Pulmonary artery endothelial cell (primary cell): ENCODE results near the gene UBE2I. TPM values are rescaled to one million over a fixed set of nuclear protein-coding genes. Genes with fewer than 3 reads are reported as not detected.
"Not testable (repeated sequence)": the region's sequence is repeated elsewhere in the genome, so short reads cannot be mapped to it uniquely, and the experiment has no call there.

Source experiments
- DNase-seq: peaks from one replicate; pipeline ENCODE4 v3.0.0-alpha.2; 2011; ENCODE audit warnings: low read depth, low spot score
- total RNA-seq: library from RNA; depleted of rRNA; stranded (reverse); fragments of >200 nt; gene quantifications from 2 replicates; pipeline ENCODE4 v1.2.3, GENCODE V29; 2014

The UBE2I gene
- total RNA-seq, 1 donor from 2014 or later: 59.1 TPM

- DNase-seq: not testable (repeated sequence)
Observed at GRCh38 chr16:1328136-1328535, 18.7 kb downstream of the UBE2I start.

DNA sequence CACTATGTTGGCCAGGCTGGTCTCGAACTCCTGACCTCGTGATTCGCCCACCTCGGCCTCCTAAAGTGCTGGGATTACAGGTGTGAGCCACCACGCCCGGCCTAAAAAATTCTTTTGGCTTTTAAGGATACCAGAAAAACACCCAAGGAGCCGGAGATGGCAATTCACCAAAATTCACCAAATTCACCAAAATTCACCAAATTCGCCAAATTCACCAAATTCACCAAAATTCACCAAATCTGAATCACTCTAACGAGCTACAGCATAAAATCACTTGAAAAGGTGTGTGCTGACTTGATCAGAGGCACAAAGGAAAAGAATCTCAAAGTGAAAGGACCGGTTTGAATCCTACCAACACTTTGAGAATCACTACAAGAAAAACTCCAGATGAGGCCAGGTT, 19.5 kb downstream of the UBE2I start:
- not testable (repeated sequence) for DNase-seq

DNA sequence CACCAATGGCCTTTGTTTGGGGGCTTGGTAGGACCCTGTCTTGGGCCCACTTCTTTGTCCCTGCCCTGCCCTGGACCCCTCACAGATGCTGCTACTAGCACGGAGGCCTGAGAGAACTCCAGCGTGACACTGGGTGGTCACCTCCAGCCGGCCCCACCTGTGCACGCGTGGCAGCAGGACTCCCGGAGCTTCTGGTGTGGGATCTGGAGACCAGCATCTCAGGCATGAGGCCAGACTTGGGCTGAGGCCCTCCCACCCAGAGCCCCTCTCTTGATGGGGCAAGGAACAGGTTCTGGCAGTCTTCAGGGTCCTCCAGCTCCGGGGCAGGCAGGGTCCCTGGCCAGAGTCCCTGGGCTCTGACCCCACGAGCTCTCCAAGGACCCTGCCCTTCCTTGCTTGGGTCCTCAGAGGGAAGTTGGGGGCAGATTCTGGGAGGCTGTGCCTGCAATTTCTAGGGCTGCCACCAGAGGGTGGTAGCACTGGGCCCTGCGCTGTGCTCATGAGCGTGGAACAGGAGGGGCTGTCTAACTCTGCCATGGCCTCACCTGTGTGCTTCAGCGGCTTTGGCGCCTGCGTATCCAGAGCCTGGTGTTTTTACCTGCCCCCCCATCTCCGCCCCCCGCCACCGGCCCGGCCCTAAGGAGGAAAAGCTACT, 21.0 kb downstream of the UBE2I start:
- DNase-seq: no peak

- DNase-seq: no peak
Observed at GRCh38 chr16:1330931-1331711, 21.7 kb downstream of the UBE2I start.

DNA sequence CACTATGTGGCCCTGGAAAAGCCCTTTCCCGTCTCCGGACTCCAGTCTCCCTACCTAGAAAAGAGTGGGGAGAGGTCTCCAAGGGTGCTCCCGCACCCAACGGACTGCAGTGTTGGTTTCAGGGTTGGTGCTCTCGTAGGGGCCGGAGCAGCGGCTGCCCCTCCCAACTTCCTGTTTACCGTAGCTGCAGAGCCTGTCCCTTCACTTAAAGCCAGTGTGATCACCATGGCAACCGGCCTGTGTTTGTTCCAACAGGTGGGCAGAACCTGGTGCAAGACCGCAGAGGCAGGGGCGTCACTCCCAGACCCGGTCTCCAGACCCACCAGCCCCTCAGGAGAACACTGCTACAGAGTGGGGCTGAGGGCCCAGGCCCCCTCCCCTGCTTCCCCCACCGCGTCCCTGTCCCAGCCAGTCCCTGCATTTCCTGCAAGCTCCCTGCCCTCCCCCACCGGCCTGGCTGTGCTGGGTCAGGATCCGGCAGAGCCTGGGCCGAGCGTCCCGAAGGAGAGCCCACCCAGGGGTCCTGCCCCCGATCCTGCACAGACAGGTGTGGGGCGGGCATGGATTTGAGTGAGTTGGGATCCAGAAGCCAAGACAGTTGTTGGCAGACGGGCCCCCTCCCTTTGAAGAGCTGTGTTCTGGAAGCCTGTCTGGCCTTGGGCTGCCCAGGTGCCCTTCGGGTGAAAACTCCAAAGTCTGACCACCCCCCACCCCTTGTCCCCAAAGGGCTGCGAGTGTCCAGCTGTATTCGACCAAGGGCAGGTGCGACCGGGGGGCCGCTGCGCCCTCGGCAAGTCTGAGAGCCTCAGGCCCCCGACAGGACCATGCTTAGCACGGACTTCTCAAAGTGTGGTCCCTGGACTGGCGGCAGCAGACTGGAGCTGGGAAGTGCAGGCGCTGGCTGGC, 22.5 kb downstream of the UBE2I start:
- DNase-seq: no peak

GRCh38 chr16:1332618-1333148, 23.2 kb downstream of the UBE2I start:
- no peak for DNase-seq

GRCh38 chr16:1333149-1333812, 23.8 kb downstream of the UBE2I start, which contains the start of gene BAIAP3:
BAIAP3 (plus strand) TSS chr16:1333645; CDS start chr16:1338550, 4,905 bp downstream.
- DNase-seq: no peak

- DNase-seq: no peak
Observed at GRCh38 chr16:1333854-1334700, 24.6 kb downstream of the UBE2I start.

DNA sequence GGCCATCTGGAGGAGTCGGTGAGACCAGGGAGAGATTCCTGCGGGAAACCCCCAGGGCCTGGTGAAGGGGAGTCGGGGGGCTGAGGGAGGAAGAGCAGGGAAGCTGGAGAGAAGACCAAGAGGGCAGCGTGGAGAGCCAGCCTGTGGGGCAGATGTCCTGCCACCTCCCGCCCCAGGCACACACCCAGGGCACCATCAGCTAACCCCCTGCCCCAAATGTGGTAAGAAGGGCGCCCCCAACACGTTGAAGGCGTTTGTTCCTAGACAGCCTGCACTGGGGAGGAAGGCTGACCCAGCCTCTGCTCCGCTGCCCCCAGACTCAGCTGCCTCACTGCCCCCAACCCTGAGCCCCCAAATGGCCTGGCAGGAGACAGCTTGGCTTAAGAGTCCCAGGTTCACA, 25.3 kb downstream of the UBE2I start:
- DNase-seq: no peak

DNA sequence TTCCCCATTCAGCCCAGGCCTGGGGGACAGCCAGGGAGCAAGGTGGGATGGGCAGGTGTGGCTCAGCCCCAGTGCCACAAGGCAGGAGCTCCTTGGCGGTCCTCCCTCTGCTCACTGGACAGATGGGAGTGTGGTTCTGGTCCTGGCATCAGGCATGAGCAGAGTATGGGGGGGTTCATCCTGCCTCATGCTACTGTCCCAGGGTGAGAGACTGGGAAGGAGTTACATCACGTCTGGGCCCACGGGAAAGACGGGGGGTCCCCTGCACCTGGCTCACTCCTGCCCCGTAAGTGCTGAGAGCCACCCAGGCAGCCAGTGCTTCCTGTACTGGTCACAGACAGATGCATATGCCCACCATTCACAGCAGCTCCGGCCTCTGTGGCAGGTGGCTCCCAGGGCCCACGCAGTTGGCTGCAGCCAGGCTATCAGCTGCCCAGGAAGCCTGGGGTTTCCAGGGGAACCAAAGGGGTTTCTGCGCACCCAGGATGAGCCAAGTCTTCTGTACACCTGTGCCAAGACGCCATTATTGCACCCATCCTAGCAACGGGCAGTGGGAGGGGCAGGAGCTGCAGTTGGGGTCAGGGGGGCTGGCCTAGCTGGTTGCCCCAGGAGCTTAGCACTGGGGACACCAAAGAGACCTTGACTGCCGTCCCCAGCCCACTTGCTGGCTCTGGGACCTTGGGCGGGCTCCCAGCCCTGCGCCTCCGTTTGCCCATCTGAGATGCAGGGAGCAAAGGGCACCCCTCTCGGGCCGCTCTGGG, 26.0 kb downstream of the UBE2I start:
- no peak for DNase-seq

DNA sequence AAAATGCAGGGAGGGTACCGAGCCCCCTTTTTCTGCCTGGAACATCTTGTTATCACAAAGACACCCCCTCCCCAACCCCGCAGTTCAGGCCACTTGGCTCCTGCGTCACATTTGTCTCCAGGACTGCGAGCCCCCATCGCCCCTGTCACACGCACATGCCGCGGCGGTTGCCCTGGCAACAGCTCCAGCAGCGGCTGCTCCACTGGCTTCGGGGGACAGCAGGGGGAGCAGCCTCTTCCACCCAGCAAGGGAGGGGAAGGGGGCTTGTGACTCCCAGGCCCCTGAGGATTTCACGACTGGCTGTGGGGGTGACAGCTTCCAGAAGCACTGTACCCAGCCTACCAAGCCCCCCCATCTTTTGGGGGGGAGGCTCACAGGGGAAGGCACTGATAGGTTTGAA, 26.6 kb downstream of the UBE2I start:
- no peak for DNase-seq

DNA sequence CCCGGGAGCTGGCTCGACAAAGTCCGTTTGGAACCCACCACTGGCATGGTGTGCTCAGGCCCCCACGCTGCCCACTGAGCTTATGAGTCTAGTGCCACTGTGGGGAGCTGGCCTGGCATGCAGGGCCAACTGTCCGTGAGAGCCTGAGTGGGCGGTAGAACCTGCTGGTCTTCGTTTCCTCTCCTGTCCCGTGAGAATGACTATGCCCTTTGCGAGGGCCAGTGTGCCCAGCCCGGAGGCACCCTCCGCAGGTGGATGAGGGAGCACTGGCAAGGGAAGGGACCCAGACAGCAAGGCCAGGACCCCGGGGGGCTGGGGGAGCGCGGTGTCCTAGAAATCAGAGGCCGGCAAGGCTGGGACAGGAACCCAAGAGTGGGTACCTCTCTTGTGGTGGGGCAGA, 27.2 kb downstream of the UBE2I start:
- DNase-seq: no peak

DNA sequence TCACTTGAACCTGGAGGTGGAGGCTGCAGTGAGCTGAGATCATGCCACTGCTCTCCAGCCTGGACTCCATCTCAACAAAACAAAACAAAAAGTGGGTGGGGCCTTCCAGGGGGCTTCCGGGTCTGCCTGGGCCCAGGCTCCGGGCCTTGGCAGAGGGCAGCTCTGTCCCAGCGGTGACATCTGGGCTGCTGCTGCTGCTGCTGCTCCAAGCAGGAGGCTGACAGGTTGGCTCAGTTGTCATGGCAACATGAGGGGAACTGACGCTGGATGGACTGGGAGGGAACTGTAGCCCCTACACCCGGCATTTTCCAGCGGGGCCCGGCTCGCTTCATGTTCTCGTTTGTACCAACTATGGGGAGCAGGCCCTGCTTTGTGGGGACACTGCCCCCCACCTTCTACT, 28.1 kb downstream of the UBE2I start:
- DNase-seq: no peak

DNA sequence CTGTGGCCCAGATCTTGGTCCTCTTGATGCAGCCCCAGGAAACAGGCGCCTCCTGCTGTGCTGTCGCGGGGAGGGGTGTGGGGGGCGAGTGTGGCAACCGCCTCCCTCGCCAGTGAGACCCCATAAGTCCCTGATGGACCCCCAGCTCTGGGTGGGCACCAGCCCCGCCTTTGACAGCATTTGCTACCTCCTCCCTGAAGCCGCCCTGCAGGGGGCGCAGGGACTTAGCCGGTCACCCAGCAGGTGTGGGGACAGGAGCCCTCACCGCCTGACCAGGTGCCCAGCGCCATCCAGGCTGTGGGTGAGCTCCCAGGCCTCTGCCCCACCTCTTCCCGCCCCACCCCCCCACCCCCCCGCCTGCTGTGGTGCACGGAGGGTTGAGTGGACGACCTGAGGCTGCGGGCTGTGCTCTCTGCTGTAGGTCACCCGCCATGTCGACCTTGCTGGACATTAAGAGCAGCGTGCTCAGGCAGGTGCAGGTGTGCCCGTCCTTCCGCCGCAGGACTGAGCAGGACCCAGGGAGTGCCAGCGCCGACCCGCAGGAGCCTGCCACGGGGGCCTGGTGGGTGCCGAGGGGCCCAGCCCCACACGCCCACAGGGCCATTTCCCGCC, 28.8 kb downstream of the UBE2I start:
- DNase-seq: no peak

GRCh38 chr16:1338855-1339675, 29.6 kb downstream of the UBE2I start:
- no peak for DNase-seq

GRCh38 chr16:1340730-1341494, 31.5 kb downstream of the UBE2I start:
- DNase-seq: no peak
